Esophagus squamous epithelium (tissue), 4 donors: ENCODE measurements around the gene JUN.

Source experiments
- CTCF ChIP-seq, 6 experiments: fragments of 450-650 bp in 4 of 6; fragments of 200-600 bp in 2 of 6; sonication (generic) in 2 of 6; IDR thresholded peaks; one replicate each; pipeline ENCODE4 v1.5.1; 2016 to 2019; ENCODE audit warnings: antibody characterized with exemption in 6 of 6, mild to moderate bottlenecking in 4 of 6, moderate library complexity in 4 of 6
- POLR2A ChIP-seq, 4 donors: fragments of 450-650 bp; IDR thresholded peaks; one replicate each; pipeline ENCODE4 v1.6.1; 2017; ENCODE audit warnings: antibody characterized with exemption in 4 of 4, mild to moderate bottlenecking in 4 of 4, moderate library complexity in 3 of 4

- no peak for TF ChIP-seq CTCF (IDR thresholded peaks at IDR 0.05)
- no peak for TF ChIP-seq POLR2A (IDR thresholded peaks at IDR 0.05)
Observed at GRCh38 chr1:58816747-58817221, 32.9 kb upstream of the JUN start.
